Testis (tissue), 2 donors: ENCODE results near the gene IL18RAP.

ENCODE experiments used
- CTCF ChIP-seq, 3 experiments: fragments of 450-650 bp in 2 of 3; fragments of 200-600 bp in 1 of 3; sonication (generic) in 1 of 3; IDR thresholded peaks; one replicate each; pipeline ENCODE4 v1.5.1; 2016 to 2019; ENCODE audit warnings: antibody characterized with exemption in 3 of 3, mild to moderate bottlenecking in 2 of 3, moderate library complexity in 1 of 3
- POLR2A ChIP-seq: fragments of 450-650 bp; IDR thresholded peaks from one replicate; pipeline ENCODE4 v1.6.1; 2017; ENCODE audit warnings: antibody characterized with exemption, mild to moderate bottlenecking, moderate library complexity

DNA sequence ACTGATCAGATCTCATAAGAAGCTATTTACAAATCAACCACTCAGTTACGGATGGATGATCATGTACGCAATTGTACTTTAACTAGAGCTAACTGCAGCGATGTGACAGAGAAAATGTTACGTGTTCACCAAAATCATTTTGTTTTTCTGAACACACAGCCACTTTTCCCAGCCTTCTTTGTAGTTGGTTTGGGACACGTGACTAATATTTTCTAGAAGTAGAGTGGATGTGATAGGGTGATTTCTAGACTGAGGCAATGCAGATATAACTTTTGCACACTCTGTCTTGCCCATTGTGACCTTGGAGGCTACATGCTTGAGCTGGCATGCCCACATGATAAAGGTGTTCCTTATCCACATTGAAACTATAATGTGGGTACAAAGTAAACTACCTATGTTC is 40.2 kb downstream of the IL18RAP start:
- TF ChIP-seq POLR2A: no peak
- TF ChIP-seq CTCF (IDR thresholded peaks at IDR 0.05): no peak
